HG03175 (cell line): ENCODE data around the gene CASKIN2.
"Not testable (repeated sequence)": the region's sequence is repeated elsewhere in the genome, so short reads cannot be mapped to it uniquely, and the experiment has no call there.

Source experiments
- ATAC-seq: cut with Tn5 transposase; IDR thresholded peaks from one replicate; pipeline ENCODE4 v1.9.1; 2021; ENCODE audit warnings: mild to moderate bottlenecking, moderate library complexity; ENCODE audit not compliant: unreplicated experiment

The CASKIN2 gene

DNA sequence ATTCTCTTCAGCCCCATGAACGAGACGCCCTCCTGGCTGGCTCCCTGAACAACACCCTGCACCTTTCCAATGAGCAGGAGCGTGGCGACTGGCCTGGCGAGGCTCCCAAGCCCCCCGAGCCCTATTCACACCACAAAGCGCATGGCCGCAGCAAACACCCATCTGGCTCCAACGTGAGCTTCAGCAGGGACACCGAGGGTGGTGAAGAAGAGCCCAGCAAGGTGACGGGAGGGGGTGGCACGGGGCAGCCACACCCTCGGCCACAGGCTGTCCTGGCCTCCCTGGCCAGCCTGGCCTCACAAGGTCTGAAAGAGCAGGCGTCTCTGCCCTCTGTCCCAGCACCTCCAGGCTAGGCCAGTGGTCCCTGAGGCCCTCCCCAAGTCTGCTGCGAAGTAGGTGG, 23.7 kb downstream of the CASKIN2 start:
- no peak for ATAC-seq

GRCh38 chr17:75490953-75491649, 24.2 kb downstream of the CASKIN2 start:
- no peak for ATAC-seq

DNA sequence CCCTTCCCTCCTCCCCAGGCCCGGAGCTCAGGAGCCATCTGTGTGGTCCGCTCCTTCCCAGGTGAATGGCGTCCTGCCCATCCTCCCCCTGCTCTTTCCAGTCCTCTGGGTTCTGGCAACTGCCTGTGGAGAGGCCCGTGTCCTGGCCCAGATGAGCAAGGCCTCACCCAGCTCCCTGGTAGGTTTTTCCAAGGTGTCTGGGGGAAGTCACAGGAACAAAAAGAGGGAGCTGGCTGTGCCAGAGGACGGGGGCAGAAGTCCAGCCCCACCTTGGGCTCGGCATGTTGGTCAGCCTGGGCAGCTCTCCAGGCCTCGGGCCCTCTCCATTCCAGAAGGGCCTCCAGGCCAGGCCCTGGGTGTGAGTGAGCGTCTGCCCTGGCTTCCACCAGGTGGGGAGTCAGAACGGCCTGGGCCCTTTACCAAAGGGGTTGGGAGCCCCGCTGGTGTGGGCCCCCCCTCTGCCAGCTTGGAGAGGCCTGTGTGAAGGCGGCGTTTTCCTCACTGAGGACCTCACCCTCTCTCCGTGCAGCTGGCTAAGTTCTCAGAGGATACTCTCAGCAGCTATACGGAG, 25.1 kb downstream of the CASKIN2 start:
- ATAC-seq = no peak

DNA sequence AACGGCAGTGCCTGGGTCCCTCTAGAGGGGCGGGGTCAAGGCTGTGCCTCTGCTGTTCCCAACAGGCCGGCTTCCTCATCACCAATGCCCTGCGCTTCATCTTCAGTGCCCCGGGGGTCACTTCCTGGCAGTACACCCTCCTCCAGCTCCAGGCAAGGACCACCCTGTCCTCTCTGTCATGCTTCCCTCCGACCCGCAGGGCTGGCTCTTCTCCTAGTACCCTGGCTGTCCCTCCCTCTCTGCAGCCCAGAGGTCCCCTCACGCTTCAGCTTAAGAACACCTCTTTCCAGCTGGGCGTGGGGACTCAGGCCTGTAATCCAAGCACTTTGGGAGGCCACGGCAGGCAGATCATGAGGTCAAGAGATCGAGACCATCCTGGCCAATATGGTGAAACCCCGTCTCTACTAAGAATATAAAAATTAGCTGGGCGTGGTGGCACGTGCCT, 25.8 kb downstream of the CASKIN2 start:
- no peak for ATAC-seq

DNA sequence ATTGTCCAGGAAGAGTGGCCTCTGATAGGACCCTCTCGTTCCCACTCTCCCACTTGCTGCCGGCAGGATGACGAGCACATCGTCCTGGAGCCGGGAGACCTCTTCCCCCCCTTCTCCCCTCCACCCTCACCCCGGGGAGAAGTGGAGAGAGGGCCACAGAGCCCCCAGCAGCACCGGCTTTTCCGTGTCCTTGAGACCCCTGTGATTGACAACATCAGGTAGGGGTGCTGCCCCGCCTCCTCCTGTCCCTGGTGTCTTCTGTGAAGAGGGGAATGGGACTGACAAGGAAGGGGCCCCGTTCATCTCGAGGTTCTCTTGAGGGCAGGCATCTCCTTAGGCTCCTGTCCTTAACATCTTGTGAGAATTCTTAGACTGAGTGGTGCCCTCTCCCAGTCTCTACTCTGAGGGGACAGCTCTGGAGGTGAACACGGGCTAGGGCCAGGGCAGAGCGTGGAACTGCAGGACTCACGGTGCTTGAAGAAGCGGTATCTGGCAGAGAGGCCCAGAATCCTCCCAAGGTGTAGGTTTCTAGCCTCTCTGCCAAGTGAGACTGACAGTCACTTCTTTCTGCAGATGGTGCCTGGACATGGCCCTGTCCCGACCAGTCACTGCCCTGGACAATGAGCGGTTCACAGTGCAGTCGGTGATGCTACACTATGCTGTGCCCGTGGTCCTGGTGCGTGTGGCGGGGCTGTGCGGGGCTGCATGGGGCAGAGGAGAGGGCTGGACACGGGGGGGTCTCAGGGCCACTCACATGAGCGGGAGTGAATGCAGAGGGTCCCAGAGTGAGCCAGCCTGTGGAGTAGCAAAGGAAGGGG, 26.4 kb downstream of the CASKIN2 start:
- ATAC-seq = no peak

- ATAC-seq = no peak
Measured at GRCh38 chr17:75487351-75488070, 27.8 kb downstream of the CASKIN2 start.

- no peak for ATAC-seq
Measured at GRCh38 chr17:75486951-75487350, 28.4 kb downstream of the CASKIN2 start.

DNA sequence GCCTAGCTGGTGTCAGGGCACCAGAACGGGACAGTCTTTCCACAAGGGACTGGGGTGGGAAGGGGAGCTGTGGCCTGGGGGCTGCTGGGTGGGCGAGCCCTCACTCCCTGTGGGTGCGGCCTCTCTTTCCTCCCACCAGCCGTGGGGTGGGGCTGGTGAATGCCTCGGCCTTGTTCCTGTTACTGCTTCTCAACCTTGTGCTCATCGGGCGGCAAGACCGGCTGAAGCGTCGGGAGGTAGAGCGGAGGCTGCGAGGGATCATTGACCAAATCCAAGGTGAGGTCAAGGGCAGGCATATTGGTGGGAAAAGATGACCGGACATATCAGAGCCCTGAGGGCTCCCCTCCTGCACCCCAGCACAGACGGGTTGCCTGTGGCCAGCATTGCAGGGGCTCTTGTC, 29.2 kb downstream of the CASKIN2 start:
- no peak for ATAC-seq

- no peak for ATAC-seq
Measured at GRCh38 chr17:75485688-75486087, 29.6 kb downstream of the CASKIN2 start.

- ATAC-seq = no peak
Measured at GRCh38 chr17:75482098-75482942, 33.0 kb downstream of the CASKIN2 start.

- no peak for ATAC-seq
Measured at GRCh38 chr17:75481194-75482068, 33.9 kb downstream of the CASKIN2 start.

DNA sequence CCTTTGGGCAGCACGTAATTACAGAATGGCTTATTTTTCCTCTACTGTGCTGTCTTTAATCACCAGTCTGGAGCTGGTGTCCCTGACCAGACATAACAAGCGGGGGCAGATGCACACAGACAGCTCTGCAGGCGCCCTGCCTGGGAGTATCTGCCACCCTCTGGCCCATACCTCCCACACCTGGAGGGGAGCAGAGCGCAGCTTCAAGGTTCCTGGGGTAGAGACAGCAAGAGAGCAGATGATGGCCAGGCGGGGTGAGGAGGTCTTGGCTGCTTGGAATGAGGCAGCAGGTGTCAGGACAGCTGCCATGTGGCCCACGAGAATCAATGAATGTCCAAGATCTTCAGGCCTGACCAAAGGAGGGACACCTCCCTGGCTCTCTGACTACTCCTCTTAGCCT, 35.1 kb downstream of the CASKIN2 start:
- no peak for ATAC-seq

- no peak for ATAC-seq
Measured at GRCh38 chr17:75478508-75478907, 36.8 kb downstream of the CASKIN2 start.

GRCh38 chr17:75477490-75477862, 37.9 kb downstream of the CASKIN2 start:
- ATAC-seq = not testable (repeated sequence)

DNA sequence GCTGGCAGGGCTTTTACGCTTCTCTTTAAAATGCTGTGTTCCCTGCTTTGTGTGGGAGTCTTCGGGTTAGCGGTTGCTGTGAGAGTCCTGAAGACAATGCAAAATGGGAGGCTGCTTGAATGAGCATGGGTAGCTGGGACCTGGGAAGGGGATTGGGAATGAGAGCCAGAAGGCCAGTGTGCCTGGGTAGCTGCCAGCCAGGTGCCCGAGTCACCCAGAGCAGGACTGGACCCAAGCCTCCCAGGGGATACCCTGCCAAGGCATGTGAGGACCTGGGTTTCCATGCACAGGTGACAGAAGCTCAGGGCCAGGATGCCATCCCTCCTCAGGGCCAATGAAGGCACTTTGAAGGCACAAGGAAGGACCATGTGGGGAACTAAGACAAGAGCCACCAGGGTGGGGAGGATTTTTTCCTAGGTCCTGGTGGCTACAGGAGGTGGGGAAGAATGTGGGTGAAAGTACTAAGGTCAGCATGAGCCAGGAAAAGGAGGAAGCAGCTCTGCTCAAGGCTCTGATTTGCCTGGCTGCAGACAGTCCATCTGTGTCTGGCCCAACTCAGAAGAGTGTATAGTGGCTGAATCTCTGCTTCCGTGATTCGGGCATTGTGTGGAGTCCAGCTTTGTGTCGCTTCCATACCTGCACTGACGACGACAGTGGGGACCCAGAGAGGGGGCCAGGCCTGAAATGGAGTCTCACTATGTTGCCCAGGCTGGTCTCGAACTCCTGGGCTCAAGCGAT, 38.4 kb downstream of the CASKIN2 start:
- no peak for ATAC-seq

DNA sequence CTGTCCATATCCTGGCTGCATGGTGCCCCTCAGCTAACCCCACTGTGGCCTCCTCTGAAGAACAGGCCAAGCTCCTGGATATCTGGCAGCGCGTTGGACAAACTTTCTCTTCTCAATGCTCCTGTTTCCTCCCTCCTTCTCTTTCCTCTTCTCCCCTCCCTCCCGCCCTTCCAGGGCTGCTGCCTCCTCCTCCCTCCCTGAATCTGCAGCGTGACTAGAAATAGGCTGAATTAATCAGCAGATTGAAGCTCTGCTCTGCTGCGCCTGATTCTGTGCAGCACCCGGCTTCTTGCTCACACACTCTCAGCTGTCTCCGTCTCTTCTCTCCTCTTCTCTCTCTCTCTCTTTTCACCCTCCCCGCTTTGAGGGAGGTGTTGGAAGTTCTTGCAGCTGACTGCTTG, 39.1 kb downstream of the CASKIN2 start:
- ATAC-seq = no peak

GRCh38 chr17:75475851-75476250, 39.5 kb downstream of the CASKIN2 start:
- ATAC-seq = no peak

DNA sequence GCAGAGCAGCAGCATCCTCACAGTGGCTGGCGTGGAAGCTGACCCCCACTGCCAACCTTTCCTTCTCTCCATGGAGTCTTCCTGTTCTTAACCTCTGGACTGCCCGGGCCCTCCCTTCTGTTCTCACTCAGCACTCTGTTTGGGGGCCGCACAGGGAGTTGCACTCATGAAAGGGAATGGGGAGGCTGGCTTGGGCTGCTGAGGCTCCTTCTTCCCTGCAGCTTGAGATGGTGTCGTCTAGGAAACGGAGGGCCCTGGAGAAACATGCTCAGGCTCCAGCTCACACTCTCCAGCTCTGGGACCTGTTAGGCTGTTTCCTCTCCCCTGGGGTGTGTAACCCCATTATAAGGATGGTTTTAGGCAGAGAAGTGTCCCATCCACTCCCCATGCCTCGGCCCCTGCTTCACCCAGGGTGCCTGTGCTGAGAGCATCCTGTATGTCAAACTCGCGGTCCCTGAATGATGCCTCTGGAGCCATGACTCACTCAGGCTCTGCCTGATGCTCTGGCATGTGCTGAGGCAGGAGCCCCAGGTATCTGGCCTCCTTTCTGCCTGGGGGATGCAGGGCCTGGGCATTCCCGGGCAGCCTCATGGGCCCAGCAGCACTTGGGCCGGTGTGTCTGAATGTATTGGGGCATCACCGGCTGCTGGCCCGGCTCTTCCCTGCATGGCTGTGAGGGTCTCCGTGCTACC, 40.0 kb downstream of the CASKIN2 start:
- no peak for ATAC-seq
